BJ (cell line): ENCODE measurements around the gene ST6GALNAC6. TPM values are rescaled to one million over a fixed set of nuclear protein-coding genes. Genes with fewer than 3 reads are reported as not detected.

Source experiments
- CTCF ChIA-PET: fragments of 350-600 bp; formaldehyde crosslinking; extraction: SDS; loops from one replicate; lab custom pipeline; 2021; ENCODE audit warnings: antibody characterized with exemption, inconsistent platforms; lab: Yijun Ruan, JAX
- POLR2A ChIA-PET: fragments of 300-600 bp; sonication (Branson Sonifier 250); formaldehyde crosslinking; extraction: SDS; loops from one replicate; lab custom pipeline; 2021; ENCODE audit warnings: antibody characterized with exemption; lab: Charles Lee
- DNase-seq: peaks from one replicate; pipeline ENCODE4 v3.0.0-alpha.2; 2011; ENCODE audit warnings: low read depth
- H3K27me3 ChIP-seq: 2 replicates; pipeline ENCODE4 v1.6.0; 2011; ENCODE audit warnings: low read length; ENCODE audit not compliant: control insufficient read depth, insufficient read depth
- H3K36me3 ChIP-seq: 2 replicates; pipeline ENCODE4 v1.5.1; 2011; ENCODE audit warnings: low read length; ENCODE audit not compliant: control insufficient read depth, insufficient read depth
- H3K4me3 ChIP-seq: 2 replicates; pipeline ENCODE4 v1.5.1; 2011; ENCODE audit warnings: low read depth, mild to moderate bottlenecking, control low read depth, low read length
- CTCF ChIP-seq: IDR thresholded peaks from 2 replicates; pipeline ENCODE4 v1.5.1; 2011; ENCODE audit warnings: low read depth, mild to moderate bottlenecking, control low read depth, inconsistent platforms, low read length, moderate library complexity; ENCODE audit not compliant: insufficient read depth
- polyA plus RNA-seq: library from polyadenylated mRNA; depleted of rRNA; stranded (reverse); fragments of >200 nt; gene quantifications from 2 replicates; pipeline ENCODE4 v1.2.3, GENCODE V29; 2011

ST6GALNAC6 gene
- polyA plus RNA-seq, 1 experiment: 78.3 TPM

DNA sequence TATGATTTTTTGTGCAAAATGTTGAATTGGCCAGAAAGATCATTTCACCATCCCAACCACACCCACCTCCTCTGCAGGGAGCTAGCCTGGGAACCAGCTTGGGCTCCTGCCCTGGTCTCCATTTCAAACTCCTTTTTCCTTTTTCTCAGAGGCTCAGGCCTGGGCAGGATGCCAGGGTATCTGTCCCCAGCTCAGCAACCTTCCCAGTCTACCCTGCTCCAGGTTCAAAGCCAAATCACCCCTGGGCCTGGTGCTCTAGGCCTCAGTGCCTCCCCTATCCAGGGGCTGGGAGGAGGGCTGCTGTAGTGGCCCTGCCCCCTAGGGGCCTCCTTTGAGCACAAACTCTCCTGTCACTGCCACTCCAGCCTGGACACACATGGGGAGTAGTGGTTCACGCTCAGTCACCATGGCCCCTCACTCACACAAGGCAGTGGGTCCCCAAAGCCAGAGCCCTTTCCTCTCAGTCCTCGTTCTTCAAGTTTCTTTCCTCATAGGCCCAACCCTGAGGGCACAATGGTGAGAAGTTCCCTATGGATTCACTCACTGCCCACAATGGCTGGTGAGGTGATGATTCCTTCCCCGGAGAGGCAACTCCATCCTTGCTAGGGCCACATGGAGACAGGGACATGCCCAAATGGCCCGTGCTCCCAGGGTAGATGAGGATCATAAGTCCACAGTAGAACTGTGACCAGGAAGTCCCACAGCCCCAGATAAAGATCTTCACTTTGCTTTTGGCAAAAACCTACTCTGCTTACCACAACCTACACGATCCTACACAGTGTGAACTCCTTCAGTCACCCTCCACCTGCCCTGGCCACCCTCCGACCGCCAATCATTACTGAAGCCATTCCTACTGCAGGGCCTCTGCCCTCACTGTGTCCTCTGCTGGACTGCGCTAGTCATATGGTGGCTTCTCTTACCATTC is 19.0 kb upstream of the ST6GALNAC6 start:
- ChIA-PET POLR2A (interaction anchor here (0.8 kb wide), 1 partner anchor 151 kb away, joined by 3 read pairs; no protein-coding TSS in a partner anchor), CTCF (interaction anchor here (1.0 to 5.7 kb wide), 6 partner anchors 24 to 184 kb away, joined by 3 to 70 read pairs (median 6); partner anchors contain the start of genes CDK9 and TOR2A)
- Histone ChIP-seq H3K36me3 (peaks cover 2% of the 10 kb centered on the region; the same call in 1 of the 2 replicates), H3K4me3 (no peak overlapping the region), H3K27me3 (no peaks in the 10 kb centered on the region)
- no peak for DNase-seq
- 0 out of 2 replicates have a peak, but pooled peaks have one; percentile 3 for TF ChIP-seq CTCF

- Histone ChIP-seq H3K4me3 (no peak overlapping the region), H3K36me3 (peaks cover 3% of the 10 kb centered on the region), H3K27me3 (no peaks in the 10 kb centered on the region)
- ChIA-PET CTCF (interaction anchor here (0.6 to 1.6 kb wide), 6 partner anchors 13 to 334 kb away, joined by 3 to 8 read pairs (median 4); partner anchors contain the start of genes CDK9, PIP5KL1 and TOR2A), POLR2A (no interaction called here)
- DNase-seq: no peak
- TF ChIP-seq CTCF: no peak
Measured at GRCh38 chr9:127917603-127918002, 18.2 kb upstream of the ST6GALNAC6 start.

DNA sequence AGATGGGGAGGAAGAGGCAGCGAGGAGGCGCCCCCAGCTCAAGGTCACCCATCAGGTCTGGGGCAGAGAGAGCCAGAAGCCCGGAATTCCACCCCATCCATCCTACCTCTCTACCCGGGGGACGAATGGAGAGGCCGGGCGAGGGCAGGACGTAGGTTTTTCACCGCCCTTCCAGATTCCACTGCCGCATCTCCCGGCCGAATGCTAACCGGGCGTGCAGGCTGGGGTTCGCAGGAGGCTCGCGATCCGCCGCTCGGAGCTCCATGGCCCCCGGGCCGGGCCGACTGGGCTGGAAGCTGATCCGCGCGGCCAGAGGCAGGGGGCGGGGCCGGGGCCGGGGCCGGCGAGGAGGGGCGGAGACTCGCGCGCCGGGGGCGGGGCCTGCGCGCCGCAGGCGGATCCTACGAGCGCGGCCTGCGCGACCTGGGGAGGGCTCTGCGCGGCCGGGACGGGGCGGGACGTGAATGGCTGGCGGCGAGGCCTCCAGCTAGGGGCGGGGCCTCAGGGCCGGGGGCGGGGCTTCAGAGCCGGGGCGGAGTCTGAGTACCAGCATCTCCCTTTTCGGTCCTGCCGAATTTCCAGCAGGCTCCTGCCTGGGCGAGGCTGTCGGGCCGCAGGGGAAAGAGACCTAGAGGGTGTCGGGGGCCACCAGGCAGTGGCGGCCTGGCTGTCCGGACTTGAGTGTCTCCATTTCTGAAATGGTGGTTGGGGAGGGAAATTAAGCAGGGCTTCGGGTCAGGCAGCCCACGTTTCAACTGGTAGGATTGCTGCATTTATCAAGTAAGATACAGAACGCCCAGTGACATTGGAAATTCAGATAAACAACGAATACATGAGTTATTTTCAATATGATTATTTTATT is 17.5 kb upstream of the ST6GALNAC6 start, which contains the start of gene ST6GALNAC4:
ST6GALNAC4 (minus strand) TSS at position 322 of the 862 bp plus-strand sequence. CDS start 622 bp downstream, outside the sequence.
- ChIA-PET POLR2A (interaction anchor here (0.6 kb wide), 2 partner anchors 49 to 127 kb away, joined by 3 to 17 read pairs; no protein-coding TSS in a partner anchor), CTCF (interaction anchor here (0.6 to 2.5 kb wide), 10 partner anchors 12 to 333 kb away, joined by 3 to 8 read pairs (median 3); partner anchors contain the start of genes CDK9, PIP5KL1 and TOR2A)
- H3K36me3 ChIP-seq: peaks cover 7% of the 10 kb centered on the region
- H3K4me3 ChIP-seq: peak within 1 kb of the TSS; percentile 51
- TF ChIP-seq CTCF: peak; percentile 5; the same call in 1 of the 2 replicates
- H3K27me3 ChIP-seq: no peaks in the 10 kb centered on the region
- no peak for DNase-seq

- POLR2A ChIA-PET: interaction anchor here (0.6 kb wide), 2 partner anchors 49 to 126 kb away, joined by 3 to 17 read pairs; no protein-coding TSS in a partner anchor
- DNase-seq: no peak
Measured at GRCh38 chr9:127915801-127916719, 16.7 kb upstream of the ST6GALNAC6 start.

More at GRCh38 chr9:127915801-127916719, 16.7 kb upstream of the ST6GALNAC6 start:
- CTCF ChIA-PET: interaction anchor here (0.6 to 2.5 kb wide), 7 partner anchors 11 to 676 kb away, joined by 3 to 6 read pairs (median 3); no protein-coding TSS in a partner anchor
- Histone ChIP-seq H3K36me3 (peaks cover 10% of the 10 kb centered on the region), H3K4me3 (peak overlapping the region; percentile 51), H3K27me3 (no peaks in the 10 kb centered on the region)
- TF ChIP-seq CTCF: no peak
